Neural cell (in vitro differentiated cells): ENCODE measurements around the gene PLEKHA3. TPM values are rescaled to one million over a fixed set of nuclear protein-coding genes. Genes with fewer than 3 reads are reported as not detected.

Experiments
- H2AFZ ChIP-seq: fragments of 200-600, 300-800 bp; sonication (generic), shearing (Covaris generic); 2 replicates; pipeline ENCODE4 v1.6.0; 2014; ENCODE audit warnings: low read depth, mild to moderate bottlenecking, antibody characterized with exemption, low read length, moderate library complexity
- H3F3A ChIP-seq: fragments of 200-600 bp; shearing (Covaris generic); 2 replicates; pipeline ENCODE4 v1.6.1; 2016; ENCODE audit warnings: mild to moderate bottlenecking, moderate library complexity, mixed read lengths, antibody characterized with exemption, low read length; ENCODE audit not compliant: insufficient read depth, poor library complexity, severe bottlenecking
- H3K27ac ChIP-seq: fragments of 200-600, 300-800 bp; sonication (generic), shearing (Covaris generic); 2 replicates; pipeline ENCODE4 v1.5.1; 2014; ENCODE audit warnings: mild to moderate bottlenecking, low read length, moderate library complexity
- H3K27me3 ChIP-seq: fragments of 300-800, 200-600 bp; sonication (generic), shearing (Covaris generic); 2 replicates; pipeline ENCODE4 v1.6.0; 2014; ENCODE audit warnings: mild to moderate bottlenecking, low read depth, low read length, moderate library complexity; ENCODE audit not compliant: insufficient read depth
- H3K36me3 ChIP-seq: fragments of 300-800, 200-600 bp; sonication (generic), shearing (Covaris generic); 2 replicates; pipeline ENCODE4 v1.5.1; 2014; ENCODE audit warnings: mild to moderate bottlenecking, antibody characterized with exemption, low read length, moderate library complexity; ENCODE audit not compliant: insufficient read depth
- H3K4me2 ChIP-seq: fragments of 300-800, 200-600 bp; sonication (generic), shearing (Covaris generic); 2 replicates; pipeline ENCODE4 v1.6.0; 2014; ENCODE audit warnings: mild to moderate bottlenecking, low read length
- H3K4me3 ChIP-seq: fragments of 300-800, 200-600 bp; sonication (generic), shearing (Covaris generic); 2 replicates; pipeline ENCODE4 v1.5.1; 2014; ENCODE audit warnings: mild to moderate bottlenecking, low read length, moderate library complexity
- H3K79me2 ChIP-seq: fragments of 200-600 bp; shearing (Covaris generic); replicated peaks from 2 replicates; pipeline ENCODE4 v1.6.0; 2014; ENCODE audit warnings: mild to moderate bottlenecking, low read length, moderate library complexity; ENCODE audit not compliant: insufficient read depth
- H3K9ac ChIP-seq: fragments of 300-800, 200-600 bp; sonication (generic), shearing (Covaris generic); 2 replicates; pipeline ENCODE4 v1.6.1; 2016; ENCODE audit warnings: mild to moderate bottlenecking, low read length, mixed read lengths
- H3K9me2 ChIP-seq: fragments of 200-600 bp; shearing (Covaris generic); 2 replicates; pipeline ENCODE4 v1.6.1; 2016; ENCODE audit warnings: mild to moderate bottlenecking, low read length, mixed read lengths; ENCODE audit not compliant: insufficient read depth
- H3K9me3 ChIP-seq: fragments of 200-600, 300-800 bp; sonication (generic), shearing (Covaris generic); 2 replicates; pipeline ENCODE4 v1.6.1; 2016; ENCODE audit warnings: mild to moderate bottlenecking, mixed run types, low read length, moderate library complexity, mixed read lengths
- H4K20me1 ChIP-seq: fragments of 200-600 bp; shearing (Covaris generic); 2 replicates; pipeline ENCODE4 v1.6.1; 2016; ENCODE audit warnings: mild to moderate bottlenecking, mixed run types; ENCODE audit not compliant: insufficient read depth
- EP300 ChIP-seq: fragments of 450-650 bp; conservative IDR thresholded peaks from 2 replicates; pipeline ENCODE4 v1.6.1; 2014; ENCODE audit warnings: antibody characterized with exemption, mild to moderate bottlenecking, moderate library complexity; ENCODE audit not compliant: poor library complexity, severe bottlenecking
- EZH2 ChIP-seq: fragments of 200-600, 300-800 bp; shearing (Covaris generic), sonication (generic); IDR thresholded peaks from 2 replicates; pipeline ENCODE4 v1.6.1; 2014; ENCODE audit warnings: antibody characterized with exemption, low read length, borderline replicate concordance, mild to moderate bottlenecking; ENCODE audit not compliant: insufficient read depth, poor library complexity, severe bottlenecking
- MXI1 ChIP-seq: fragments of 450-650 bp; conservative IDR thresholded peaks from 2 replicates; pipeline ENCODE4 v1.6.1; 2014; ENCODE audit warnings: antibody characterized with exemption, mild to moderate bottlenecking; ENCODE audit not compliant: poor library complexity, severe bottlenecking
- POLR2AphosphoS5 ChIP-seq: IDR thresholded peaks from 2 replicates; pipeline ENCODE4 v1.6.1; 2012
- RAD21 ChIP-seq: fragments of 450-650 bp; conservative IDR thresholded peaks from 2 replicates; pipeline ENCODE4 v1.6.1; 2014; ENCODE audit warnings: antibody characterized with exemption, mild to moderate bottlenecking, moderate library complexity
- SMC3 ChIP-seq: fragments of 450-650 bp; conservative IDR thresholded peaks from 2 replicates; pipeline ENCODE4 v1.6.1; 2014; ENCODE audit warnings: antibody characterized with exemption, mild to moderate bottlenecking, moderate library complexity; ENCODE audit not compliant: poor library complexity
- TAF1 ChIP-seq: IDR thresholded peaks from 2 replicates; pipeline ENCODE4 v1.6.1; 2012; ENCODE audit warnings: low read depth
- polyA plus RNA-seq: library from polyadenylated mRNA; depleted of rRNA; stranded (reverse); fragments of >200 nt; gene quantifications from 2 replicates; pipeline ENCODE4 v1.2.3, GENCODE V29; 2014
- TF ChIP-seq, protein P1 (sequence below): IDR thresholded peaks from 2 replicates; pipeline ENCODE4 v1.6.1; 2012; ENCODE audit warnings: borderline replicate concordance
- TF ChIP-seq, protein P2 (sequence below): fragments of 450-650 bp; IDR thresholded peaks from 2 replicates; pipeline ENCODE4 v1.5.1; 2014; ENCODE audit warnings: antibody characterized with exemption, mild to moderate bottlenecking, moderate library complexity; ENCODE audit not compliant: poor library complexity, severe bottlenecking

PLEKHA3 gene
- polyA plus RNA-seq, 1 donor from 2014 or later, result 16.8 TPM

DNA sequence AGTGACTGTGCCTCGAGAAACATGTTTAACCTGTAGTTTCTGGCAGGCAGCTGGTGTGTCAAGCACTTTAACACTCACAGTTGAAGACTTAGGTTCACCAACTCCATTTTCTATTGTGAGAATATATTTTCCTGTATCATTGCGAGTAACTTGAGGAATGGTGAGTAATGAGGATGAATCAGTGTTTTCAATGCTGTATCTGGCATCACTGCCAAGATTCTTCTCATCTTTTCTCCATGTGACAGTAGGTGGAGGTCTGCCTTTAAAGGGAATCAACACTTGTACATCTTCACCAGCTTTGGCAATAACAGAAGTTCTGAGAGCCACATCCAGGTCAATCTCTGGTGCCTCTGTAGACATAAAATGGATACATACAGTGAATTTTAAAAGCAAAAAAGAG lies 72.8 kb downstream of the PLEKHA3 start:
- Histone ChIP-seq H3K36me3 (no peaks in the 10 kb centered on the region), H3K4me2 (no peak overlapping the region), H3K27me3 (no peaks in the 10 kb centered on the region), H3K9ac (no peak overlapping the region), H3K9me2 (no peaks in the 10 kb centered on the region), H3K27ac (no peak overlapping the region), H3K9me3 (peaks cover 7% of the 10 kb centered on the region), H4K20me1 (no peaks in the 10 kb centered on the region), H3K79me2 (no peaks in the 10 kb centered on the region), H2AFZ (no peak overlapping the region), H3K4me3 (no peak overlapping the region), H3F3A (no peaks in the 10 kb centered on the region)
- TF ChIP-seq MXI1 (no peak), SMC3 (no peak), POLR2AphosphoS5 (no peak), EZH2 (no peak), TAF1 (no peak), EP300 (no peak), RAD21 (no peak)
- TF ChIP-seq, protein P1, sequence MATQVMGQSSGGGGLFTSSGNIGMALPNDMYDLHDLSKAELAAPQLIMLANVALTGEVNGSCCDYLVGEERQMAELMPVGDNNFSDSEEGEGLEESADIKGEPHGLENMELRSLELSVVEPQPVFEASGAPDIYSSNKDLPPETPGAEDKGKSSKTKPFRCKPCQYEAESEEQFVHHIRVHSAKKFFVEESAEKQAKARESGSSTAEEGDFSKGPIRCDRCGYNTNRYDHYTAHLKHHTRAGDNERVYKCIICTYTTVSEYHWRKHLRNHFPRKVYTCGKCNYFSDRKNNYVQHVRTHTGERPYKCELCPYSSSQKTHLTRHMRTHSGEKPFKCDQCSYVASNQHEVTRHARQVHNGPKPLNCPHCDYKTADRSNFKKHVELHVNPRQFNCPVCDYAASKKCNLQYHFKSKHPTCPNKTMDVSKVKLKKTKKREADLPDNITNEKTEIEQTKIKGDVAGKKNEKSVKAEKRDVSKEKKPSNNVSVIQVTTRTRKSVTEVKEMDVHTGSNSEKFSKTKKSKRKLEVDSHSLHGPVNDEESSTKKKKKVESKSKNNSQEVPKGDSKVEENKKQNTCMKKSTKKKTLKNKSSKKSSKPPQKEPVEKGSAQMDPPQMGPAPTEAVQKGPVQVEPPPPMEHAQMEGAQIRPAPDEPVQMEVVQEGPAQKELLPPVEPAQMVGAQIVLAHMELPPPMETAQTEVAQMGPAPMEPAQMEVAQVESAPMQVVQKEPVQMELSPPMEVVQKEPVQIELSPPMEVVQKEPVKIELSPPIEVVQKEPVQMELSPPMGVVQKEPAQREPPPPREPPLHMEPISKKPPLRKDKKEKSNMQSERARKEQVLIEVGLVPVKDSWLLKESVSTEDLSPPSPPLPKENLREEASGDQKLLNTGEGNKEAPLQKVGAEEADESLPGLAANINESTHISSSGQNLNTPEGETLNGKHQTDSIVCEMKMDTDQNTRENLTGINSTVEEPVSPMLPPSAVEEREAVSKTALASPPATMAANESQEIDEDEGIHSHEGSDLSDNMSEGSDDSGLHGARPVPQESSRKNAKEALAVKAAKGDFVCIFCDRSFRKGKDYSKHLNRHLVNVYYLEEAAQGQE, result no peak
- TF ChIP-seq, protein P2, sequence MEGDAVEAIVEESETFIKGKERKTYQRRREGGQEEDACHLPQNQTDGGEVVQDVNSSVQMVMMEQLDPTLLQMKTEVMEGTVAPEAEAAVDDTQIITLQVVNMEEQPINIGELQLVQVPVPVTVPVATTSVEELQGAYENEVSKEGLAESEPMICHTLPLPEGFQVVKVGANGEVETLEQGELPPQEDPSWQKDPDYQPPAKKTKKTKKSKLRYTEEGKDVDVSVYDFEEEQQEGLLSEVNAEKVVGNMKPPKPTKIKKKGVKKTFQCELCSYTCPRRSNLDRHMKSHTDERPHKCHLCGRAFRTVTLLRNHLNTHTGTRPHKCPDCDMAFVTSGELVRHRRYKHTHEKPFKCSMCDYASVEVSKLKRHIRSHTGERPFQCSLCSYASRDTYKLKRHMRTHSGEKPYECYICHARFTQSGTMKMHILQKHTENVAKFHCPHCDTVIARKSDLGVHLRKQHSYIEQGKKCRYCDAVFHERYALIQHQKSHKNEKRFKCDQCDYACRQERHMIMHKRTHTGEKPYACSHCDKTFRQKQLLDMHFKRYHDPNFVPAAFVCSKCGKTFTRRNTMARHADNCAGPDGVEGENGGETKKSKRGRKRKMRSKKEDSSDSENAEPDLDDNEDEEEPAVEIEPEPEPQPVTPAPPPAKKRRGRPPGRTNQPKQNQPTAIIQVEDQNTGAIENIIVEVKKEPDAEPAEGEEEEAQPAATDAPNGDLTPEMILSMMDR, result no peak

Other genes starting within 250 kb of the PLEKHA3 start
- 77.7 and 91.8 TPM in 2 replicates for gene PRKRA, start 29.3 kb upstream of the PLEKHA3 start, polyA plus RNA-seq
- gene PJVK, start 29.1 kb upstream of the PLEKHA3 start, polyA plus RNA-seq, result 3.6 and 5.5 TPM in 2 replicates
- gene FKBP7, start 1.9 kb upstream of the PLEKHA3 start, polyA plus RNA-seq, result 32.6 and 46.1 TPM in 2 replicates